HUDEP-2 (cell line): Measurements from ENCODE around the gene TCN2.
"Not testable (repeated sequence)": the region's sequence is repeated elsewhere in the genome, so short reads cannot be mapped to it uniquely, and the experiment has no call there.

Source experiments
- DNase-seq, 76 experiments: peaks; one replicate each; lab custom pipeline; 2025; ENCODE audit not compliant: unreplicated experiment in 76 of 76; lab: John Stamatoyannopoulos, UW

TCN2 gene

DNA sequence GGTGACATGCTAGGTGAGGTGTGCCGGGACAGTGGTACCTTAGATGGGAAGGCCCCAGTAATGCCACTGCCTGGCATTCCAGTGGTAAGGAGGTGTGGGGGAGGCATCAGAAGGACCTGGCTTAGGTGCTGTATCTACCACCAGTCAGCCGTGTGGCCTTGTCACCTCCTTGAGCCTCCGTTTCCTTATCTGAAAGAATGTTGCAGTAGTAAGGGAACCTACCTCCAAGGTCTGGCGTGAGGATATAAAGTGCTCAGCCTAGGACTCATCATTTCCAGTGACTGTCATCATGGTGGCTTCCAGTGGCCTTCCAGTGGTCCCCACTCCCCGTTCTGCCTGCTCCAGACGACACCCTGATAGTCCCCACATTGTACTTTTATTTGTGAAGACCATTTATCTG is 67.5 kb downstream of the TCN2 start:
- no peak for DNase-seq

- peak in 11 of 76 experiments; percentile 4 to 27 (median 15) for DNase-seq
Measured at GRCh38 chr22:30675436-30675835, 68.5 kb downstream of the TCN2 start.

DNA sequence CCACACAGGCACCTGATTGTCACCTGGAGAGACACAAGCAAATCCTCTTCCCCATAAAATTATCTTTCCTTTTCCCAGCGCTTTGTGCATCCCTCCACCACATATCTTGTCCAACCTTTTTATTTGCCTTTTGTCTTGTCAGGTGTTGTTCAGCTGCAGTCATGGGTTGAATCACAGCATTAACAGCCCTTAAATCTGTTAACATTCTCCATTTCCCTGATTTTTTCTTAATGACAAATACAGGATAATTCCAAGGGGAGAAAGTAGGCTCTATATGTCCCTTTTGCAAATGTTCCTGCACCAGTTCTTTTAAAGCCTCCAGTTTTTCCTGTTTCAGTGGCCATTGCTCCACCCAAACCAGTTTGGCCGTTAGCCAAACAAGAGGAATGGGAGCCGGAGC is 69.6 kb downstream of the TCN2 start:
- not testable (repeated sequence) for DNase-seq
